ENCODE results near the gene LRRC75A. TPM values are rescaled to one million over a fixed set of nuclear protein-coding genes. Genes with fewer than 3 reads are reported as not detected.

Gene LRRC75A
- total RNA-seq, 1 donor from 2014 or later = 1.7 TPM

GRCh38 chr17:16425698-16426659 lies 66.0 kb downstream of the LRRC75A start:
- TF ChIP-seq POLR2AphosphoS5 (IDR thresholded peaks at IDR 0.05; ENCODE audit: insufficient read depth in 1 of 2, low read depth in 1 of 2) (no peak), POLR2A (IDR thresholded peaks at IDR 0.05) (no peak), CTCF (IDR thresholded peaks at IDR 0.05) (no peak)
- Histone ChIP-seq H3K4me3 (no peak overlapping the region), H3K4me1 (no peaks in the 10 kb centered on the region), H3K9me3 (no peaks in the 10 kb centered on the region), H3K27me3 (no peaks in the 10 kb centered on the region), H3K27ac (no peak overlapping the region), H3K36me3 (peaks cover 0 to 25% of the 10 kb centered on the region in 2 donors)
- intact Hi-C loops (cut with DNase I) = no loop called here
- DNase-seq (ENCODE audit: extremely low spot score in 2 of 2) = no peak

- Histone ChIP-seq H3K4me1 (peaks cover 2% of the 10 kb centered on the region), H3K27ac (no peak overlapping the region), H3K36me3 (peaks cover 0 to 25% of the 10 kb centered on the region in 2 donors), H3K4me3 (no peak overlapping the region), H3K9me3 (no peaks in the 10 kb centered on the region), H3K27me3 (no peaks in the 10 kb centered on the region)
- intact Hi-C loops (cut with DNase I) = no loop called here
- TF ChIP-seq POLR2AphosphoS5 (IDR thresholded peaks at IDR 0.05; ENCODE audit: insufficient read depth in 1 of 2, low read depth in 1 of 2) = no peak
- TF ChIP-seq POLR2A (IDR thresholded peaks at IDR 0.05) = no peak
- no peak for TF ChIP-seq CTCF (IDR thresholded peaks at IDR 0.05)
- no peak for DNase-seq (ENCODE audit: extremely low spot score in 2 of 2)
Observed at GRCh38 chr17:16425202-16425601, 66.8 kb downstream of the LRRC75A start.

GRCh38 chr17:16423226-16423872 lies 68.6 kb downstream of the LRRC75A start:
- H3K4me3 ChIP-seq = no peak overlapping the region
- no peak overlapping the region for H3K27ac ChIP-seq
- DNase-seq (ENCODE audit: extremely low spot score in 2 of 2) = no peak
- no peak for TF ChIP-seq CTCF (IDR thresholded peaks at IDR 0.05)
- TF ChIP-seq POLR2A (IDR thresholded peaks at IDR 0.05) = no peak
- TF ChIP-seq POLR2AphosphoS5 (IDR thresholded peaks at IDR 0.05; ENCODE audit: insufficient read depth in 1 of 2, low read depth in 1 of 2) = no peak
- H3K4me1 ChIP-seq = peaks cover 18% of the 10 kb centered on the region
- no peaks in the 10 kb centered on the region for H3K27me3 ChIP-seq
- peaks cover 0 to 17% of the 10 kb centered on the region in 2 donors for H3K36me3 ChIP-seq
- intact Hi-C loops (cut with DNase I) = no loop called here
- no peaks in the 10 kb centered on the region for H3K9me3 ChIP-seq

- peaks cover 0 to 13% of the 10 kb centered on the region in 2 donors for H3K36me3 ChIP-seq
- DNase-seq (ENCODE audit: extremely low spot score in 2 of 2) = no peak
- H3K4me3 ChIP-seq = no peak overlapping the region
- H3K4me1 ChIP-seq = peaks cover 28% of the 10 kb centered on the region
- H3K9me3 ChIP-seq = no peaks in the 10 kb centered on the region
- intact Hi-C loops (cut with DNase I) = no loop called here
- no peaks in the 10 kb centered on the region for H3K27me3 ChIP-seq
- H3K27ac ChIP-seq = no peak overlapping the region
- no peak for TF ChIP-seq CTCF (IDR thresholded peaks at IDR 0.05)
- no peak for TF ChIP-seq POLR2AphosphoS5 (IDR thresholded peaks at IDR 0.05; ENCODE audit: insufficient read depth in 1 of 2, low read depth in 1 of 2)
- TF ChIP-seq POLR2A (IDR thresholded peaks at IDR 0.05) = no peak
Observed at GRCh38 chr17:16422416-16422815, 69.6 kb downstream of the LRRC75A start.

Measured in vagina (tissue), 2 donors.